HUES64 (cell line): ENCODE measurements around the gene PDRG1.
"Not testable (repeated sequence)": the region's sequence is repeated elsewhere in the genome, so short reads cannot be mapped to it uniquely, and the experiment has no call there.

ENCODE experiments used
- H3K27ac ChIP-seq: 2 replicates; pipeline ENCODE4 v1.7.0; 2013; ENCODE audit warnings: low read depth, low read length, inconsistent platforms
- H3K27me3 ChIP-seq: 2 replicates; pipeline ENCODE4 v1.6.1; 2013; ENCODE audit warnings: mild to moderate bottlenecking, low read length; ENCODE audit not compliant: insufficient read depth
- H3K36me3 ChIP-seq: 2 replicates; pipeline ENCODE4 v1.6.1; 2013; ENCODE audit warnings: mild to moderate bottlenecking, low read length; ENCODE audit not compliant: insufficient read depth
- H3K4me1 ChIP-seq: 2 replicates; pipeline ENCODE4 v1.6.1; 2013; ENCODE audit warnings: mild to moderate bottlenecking, low read length, moderate library complexity; ENCODE audit not compliant: insufficient read depth
- H3K4me3 ChIP-seq: 2 replicates; pipeline ENCODE4 v1.5.1; 2013; ENCODE audit warnings: mild to moderate bottlenecking, low read length, moderate library complexity
- H3K9ac ChIP-seq: 2 replicates; pipeline ENCODE4 v1.6.1; 2013; ENCODE audit warnings: mild to moderate bottlenecking, low read depth, low read length
- H3K9me3 ChIP-seq: 2 replicates; pipeline ENCODE4 v1.6.1; 2013; ENCODE audit warnings: low read depth, low read length; ENCODE audit not compliant: insufficient read depth
- WGBS: fragments of 150-250, 120-280 bp; methylation state at CpG from one replicate; pipeline ENCODE4 v1.1.7; 2013; ENCODE audit warnings: missing lambda C conversion rate; 5-methylcytosine and 5-hydroxymethylcytosine counted together

The PDRG1 gene

DNA sequence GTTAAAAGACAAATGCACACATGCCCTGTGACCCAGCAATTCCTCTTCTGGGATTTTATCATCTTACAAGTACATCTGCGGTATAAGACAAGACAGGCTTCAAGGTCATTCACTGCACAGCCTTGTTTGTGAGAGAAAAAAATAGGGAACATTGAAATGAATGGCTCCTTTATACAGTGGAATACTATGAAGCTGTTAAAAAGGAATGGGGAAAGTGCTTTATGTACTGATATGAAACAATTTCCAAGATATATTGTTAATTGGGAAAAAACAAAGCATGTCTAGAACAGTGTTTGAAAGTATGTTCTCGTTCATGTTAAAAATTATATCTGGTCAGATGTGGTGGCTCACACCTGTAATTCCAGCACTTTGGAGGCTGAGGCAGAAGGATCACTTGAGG is 25.4 kb downstream of the PDRG1 start:
- no peaks in the 10 kb centered on the region for H3K27me3 ChIP-seq
- H3K4me1 ChIP-seq = no peaks in the 10 kb centered on the region
- H3K4me3 ChIP-seq = no peak overlapping the region
- no peak overlapping the region for H3K27ac ChIP-seq
- no peaks in the 10 kb centered on the region for H3K9me3 ChIP-seq
- 88% methylated on average over 2 of the region's 2 CpGs for WGBS
- no peak overlapping the region for H3K9ac ChIP-seq
- H3K36me3 ChIP-seq = no peaks in the 10 kb centered on the region

DNA sequence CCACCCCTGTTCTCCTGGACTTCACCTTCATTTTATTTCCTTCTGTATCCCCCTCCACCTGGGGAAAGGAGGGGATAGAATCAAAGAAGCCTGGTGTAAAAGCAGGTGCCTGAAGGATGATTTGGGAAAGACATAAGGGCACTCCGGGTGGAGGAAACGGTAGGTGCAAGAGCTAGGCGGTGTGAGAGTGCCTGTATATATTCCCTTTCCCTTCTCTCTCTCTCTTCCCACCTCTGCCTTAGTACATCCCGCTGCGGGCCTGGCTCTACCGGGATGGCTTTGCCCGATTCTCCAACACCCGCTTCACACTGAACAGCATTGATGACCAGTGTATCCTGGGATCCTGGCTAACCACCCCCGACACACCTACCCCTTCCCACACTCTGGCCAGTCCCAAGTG is 26.2 kb downstream of the PDRG1 start:
- H3K4me3 ChIP-seq = no peak overlapping the region
- no peaks in the 10 kb centered on the region for H3K27me3 ChIP-seq
- no peak overlapping the region for H3K9ac ChIP-seq
- H3K4me1 ChIP-seq = no peaks in the 10 kb centered on the region
- no peaks in the 10 kb centered on the region for H3K9me3 ChIP-seq
- H3K27ac ChIP-seq = no peak overlapping the region
- WGBS = 79% methylated on average over 9 of the region's 9 CpGs
- H3K36me3 ChIP-seq = no peaks in the 10 kb centered on the region

DNA sequence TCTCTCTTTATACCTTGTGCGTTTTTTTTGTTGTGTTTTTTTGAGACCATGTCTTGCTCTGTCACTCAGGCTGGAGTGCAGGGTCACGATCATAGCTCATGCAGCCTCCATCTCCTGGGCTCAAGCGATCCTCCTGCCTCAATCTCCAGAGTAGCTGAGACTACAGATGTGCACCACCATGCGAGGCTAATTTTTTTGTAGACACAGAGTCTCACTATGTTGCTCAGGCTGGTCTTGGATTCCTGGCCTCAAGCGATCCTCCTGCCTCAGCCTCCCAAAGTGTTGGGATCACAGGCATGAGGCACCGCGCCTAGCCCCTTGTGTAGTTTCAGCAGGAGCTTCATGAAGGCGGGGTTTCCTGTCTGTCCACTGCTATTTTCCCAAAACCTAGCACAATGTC is 27.3 kb downstream of the PDRG1 start:
- peaks cover 3% of the 10 kb centered on the region; the same call in 1 of the 2 replicates for H3K4me1 ChIP-seq
- no peaks in the 10 kb centered on the region for H3K9me3 ChIP-seq
- H3K27ac ChIP-seq = no peak overlapping the region
- WGBS = 95% methylated on average over 8 of the region's 8 CpGs
- no peaks in the 10 kb centered on the region for H3K36me3 ChIP-seq
- no peak overlapping the region for H3K4me3 ChIP-seq
- no peaks in the 10 kb centered on the region for H3K27me3 ChIP-seq
- no peak overlapping the region for H3K9ac ChIP-seq

- H3K4me3 ChIP-seq = no peak overlapping the region
- H3K9me3 ChIP-seq = no peaks in the 10 kb centered on the region
- 71% methylated on average over 13 of the region's 13 CpGs for WGBS
- no peaks in the 10 kb centered on the region for H3K36me3 ChIP-seq
- H3K9ac ChIP-seq = no peak overlapping the region
- peaks cover 7% of the 10 kb centered on the region; the same call in 1 of the 2 replicates for H3K4me1 ChIP-seq
- no peak overlapping the region for H3K27ac ChIP-seq
- no peaks in the 10 kb centered on the region for H3K27me3 ChIP-seq
Measured at GRCh38 chr20:31923388-31924331, 28.2 kb downstream of the PDRG1 start.

GRCh38 chr20:31922588-31922987 is 29.3 kb downstream of the PDRG1 start:
- Histone ChIP-seq H3K27ac (no peak overlapping the region), H3K36me3 (no peaks in the 10 kb centered on the region), H3K27me3 (no peaks in the 10 kb centered on the region), H3K9me3 (no peaks in the 10 kb centered on the region), H3K4me3 (no peak overlapping the region), H3K9ac (no peak overlapping the region), H3K4me1 (peaks cover 7% of the 10 kb centered on the region; the same call in 1 of the 2 replicates)
- 97% methylated on average over 4 of the region's 4 CpGs for WGBS

DNA sequence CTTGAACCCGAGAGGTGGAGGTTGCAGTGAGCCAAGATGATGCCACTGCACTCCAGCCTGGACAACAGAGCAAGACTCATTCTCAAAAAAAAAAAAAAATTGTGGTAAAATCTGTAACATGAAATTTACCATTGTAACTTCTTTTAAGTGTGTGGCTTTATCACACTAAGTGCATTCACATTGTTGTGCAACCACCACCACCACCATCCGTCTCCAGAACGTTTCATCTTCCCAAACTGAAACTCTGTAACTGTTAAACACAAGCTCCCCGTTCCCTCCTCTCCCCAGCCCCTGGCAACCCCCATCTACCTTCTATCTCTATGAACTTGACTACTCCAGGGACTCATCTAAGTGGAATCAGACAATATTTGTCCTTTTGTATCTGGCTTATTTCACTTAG is 29.7 kb downstream of the PDRG1 start:
- Histone ChIP-seq H3K4me1 (peaks cover 7% of the 10 kb centered on the region; the same call in 1 of the 2 replicates), H3K4me3 (no peak overlapping the region), H3K27me3 (no peaks in the 10 kb centered on the region), H3K9me3 (no peaks in the 10 kb centered on the region), H3K9ac (no peak overlapping the region), H3K27ac (no peak overlapping the region), H3K36me3 (no peaks in the 10 kb centered on the region)
- 92% methylated on average over 4 of the region's 4 CpGs for WGBS

GRCh38 chr20:31921480-31921879 is 30.4 kb downstream of the PDRG1 start:
- H3K27ac ChIP-seq, H3K27me3 ChIP-seq, H3K4me3 ChIP-seq, H3K36me3 ChIP-seq, H3K9me3 ChIP-seq, H3K9ac ChIP-seq, H3K4me1 ChIP-seq: not testable (repeated sequence)
- WGBS = 100% methylated on average over 2 of the region's 5 CpGs

- Histone ChIP-seq H3K36me3 (no peaks in the 10 kb centered on the region), H3K9ac (no peak overlapping the region), H3K4me1 (peaks cover 7% of the 10 kb centered on the region; the same call in 1 of the 2 replicates), H3K27me3 (no peaks in the 10 kb centered on the region), H3K9me3 (no peaks in the 10 kb centered on the region), H3K4me3 (no peak overlapping the region), H3K27ac (no peak overlapping the region)
- WGBS = 77% methylated on average over 11 of the region's 11 CpGs
Measured at GRCh38 chr20:31920275-31920855, 31.5 kb downstream of the PDRG1 start.

- Histone ChIP-seq H3K4me1 (peaks cover 10% of the 10 kb centered on the region), H3K9me3 (no peaks in the 10 kb centered on the region), H3K36me3 (no peaks in the 10 kb centered on the region), H3K27me3 (no peaks in the 10 kb centered on the region), H3K9ac (no peak overlapping the region), H3K4me3 (no peak overlapping the region), H3K27ac (no peak overlapping the region)
- WGBS = 32% methylated on average over 6 of the region's 6 CpGs
Measured at GRCh38 chr20:31919410-31920155, 32.3 kb downstream of the PDRG1 start.

GRCh38 chr20:31918466-31919105 is 33.3 kb downstream of the PDRG1 start:
- peaks cover 16% of the 10 kb centered on the region for H3K4me1 ChIP-seq
- 90% methylated on average over 7 of the region's 7 CpGs for WGBS

More at GRCh38 chr20:31918466-31919105, 33.3 kb downstream of the PDRG1 start:
- Histone ChIP-seq H3K36me3 (no peaks in the 10 kb centered on the region), H3K9me3 (no peaks in the 10 kb centered on the region), H3K27me3 (no peaks in the 10 kb centered on the region), H3K27ac (no peak overlapping the region), H3K9ac (no peak overlapping the region), H3K4me3 (no peak overlapping the region)
